K562 treated with DMSO at 1 percent for 24 hours (cell line): Measurements from ENCODE around the gene OR2T11. TPM values are rescaled to one million over a fixed set of nuclear protein-coding genes. Genes with fewer than 3 reads are reported as not detected.

ENCODE experiments used
- total RNA-seq: library from RNA; unstranded; fragments of 300-600 nt; gene quantifications from 2 replicates; pipeline ENCODE4 v1.2.3, GENCODE V29; 2022; ENCODE audit warnings: low read depth; ENCODE audit not compliant: insufficient read depth

The OR2T11 gene, protein sequence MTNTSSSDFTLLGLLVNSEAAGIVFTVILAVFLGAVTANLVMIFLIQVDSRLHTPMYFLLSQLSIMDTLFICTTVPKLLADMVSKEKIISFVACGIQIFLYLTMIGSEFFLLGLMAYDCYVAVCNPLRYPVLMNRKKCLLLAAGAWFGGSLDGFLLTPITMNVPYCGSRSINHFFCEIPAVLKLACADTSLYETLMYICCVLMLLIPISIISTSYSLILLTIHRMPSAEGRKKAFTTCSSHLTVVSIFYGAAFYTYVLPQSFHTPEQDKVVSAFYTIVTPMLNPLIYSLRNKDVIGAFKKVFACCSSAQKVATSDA
- not detected in 2 replicates for total RNA-seq

GRCh38 chr1:248634991-248635390, at the start of gene OR2T11:
TSS of gene OR2T11 (minus strand) at chr1:248635091. CDS start at chr1:248627128, 7,963 bp downstream.

GRCh38 chr1:248655354-248655753, 20.5 kb upstream of the OR2T11 start, which contains the start of gene OR2T27:
TSS of gene OR2T27 (minus strand) at chr1:248655528. CDS start at chr1:248650884, 4,644 bp downstream.

GRCh38 chr1:248645178-248645577, 10.3 kb upstream of the OR2T11 start, which contains the start of gene OR2T35:
TSS of gene OR2T35 (minus strand) at chr1:248645278. CDS start at chr1:248639258, 6,020 bp downstream.

DNA sequence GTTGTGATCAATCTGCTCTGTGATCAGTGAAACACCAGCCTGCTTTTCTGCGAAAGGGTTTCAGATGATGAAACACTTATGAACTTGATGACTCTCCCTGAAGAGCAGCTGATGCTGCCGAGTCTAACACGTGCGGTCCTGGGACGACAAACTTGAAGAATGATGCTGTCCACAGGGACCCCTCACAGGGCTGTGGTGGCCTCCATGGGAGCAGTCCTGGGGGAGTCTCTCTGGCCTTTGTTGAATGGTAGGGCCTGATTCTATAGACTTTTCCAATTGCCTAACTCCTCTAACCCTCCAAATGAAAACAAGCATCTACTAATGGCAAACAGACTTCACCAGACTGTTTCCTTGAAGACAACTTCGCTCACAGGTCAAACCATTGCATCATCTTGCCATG, 37.3 kb downstream of the OR2T11 start, which contains the start of gene OR2T10:
OR2T10 (minus strand) TSS at position 112 of the 400 bp plus-strand sequence. CDS start 3,932 bp downstream, outside the sequence.

GRCh38 chr1:248574657-248575056, 60.2 kb downstream of the OR2T11 start, which contains the start of gene OR2T34:
TSS of gene OR2T34 (minus strand) at chr1:248574757. CDS start at chr1:248574757, 0 bp downstream.

Other genes with a start within 250 kb of the OR2T11 start
- not detected in 2 replicates for gene OR2T1, start 232.0 kb downstream of the OR2T11 start, total RNA-seq
- not detected in 2 replicates for gene OR2T2, start 189.5 kb downstream of the OR2T11 start, total RNA-seq
- not detected in 2 replicates for gene OR2T3, start 161.7 kb downstream of the OR2T11 start, total RNA-seq
- not detected in 2 replicates for gene OR2T5, start 146.5 kb downstream of the OR2T11 start, total RNA-seq
- not detected in 2 replicates for gene OR2G6, start 127.0 kb downstream of the OR2T11 start, total RNA-seq
- not detected in 2 replicates for gene OR2T29, start 72.3 kb downstream of the OR2T11 start, total RNA-seq
- not detected in 2 replicates for gene OR2T34, start 60.3 kb downstream of the OR2T11 start, total RNA-seq
- gene OR2T10, start 37.4 kb downstream of the OR2T11 start, total RNA-seq: not detected in 2 replicates
- gene OR2T35, start 10.2 kb upstream of the OR2T11 start, total RNA-seq: not detected in 2 replicates
- gene OR2T27, start 20.4 kb upstream of the OR2T11 start, total RNA-seq: not detected in 2 replicates
- not detected in 2 replicates for gene OR14I1, start 67.7 kb upstream of the OR2T11 start, total RNA-seq
- gene LYPD8, start 120.7 kb upstream of the OR2T11 start, total RNA-seq: 1.0 and 2.2 TPM in 2 replicates
- 33.0 and 33.2 TPM in 2 replicates for gene SH3BP5L, start 190.8 kb upstream of the OR2T11 start, total RNA-seq
- gene ZNF672, start 203.1 kb upstream of the OR2T11 start, total RNA-seq: 91.2 and 100 TPM in 2 replicates
- gene ZNF692, start 224.0 kb upstream of the OR2T11 start, total RNA-seq: 32.3 and 46.9 TPM in 2 replicates